Suprapubic skin (tissue), 4 donors: ENCODE results near the gene GNA12. TPM values are rescaled to one million over a fixed set of nuclear protein-coding genes. Genes with fewer than 3 reads are reported as not detected.

ENCODE experiments used
- DNase-seq, 2 donors: peaks; one replicate each; pipeline ENCODE4 v3.0.0-alpha.2; 2019; ENCODE audit warnings: low spot score in 2 of 2
- H3K27ac ChIP-seq: fragments of 200-600 bp; sonication (generic); one replicate; pipeline ENCODE4 v1.5.1; 2019
- H3K27me3 ChIP-seq: fragments of 200-600 bp; sonication (generic); one replicate; pipeline ENCODE4 v1.5.1; 2019
- H3K36me3 ChIP-seq: fragments of 200-600 bp; sonication (generic); one replicate; pipeline ENCODE4 v1.5.1; 2019
- H3K4me1 ChIP-seq: fragments of 200-600 bp; sonication (generic); one replicate; pipeline ENCODE4 v1.5.1; 2019
- H3K4me3 ChIP-seq: fragments of 200-600 bp; sonication (generic); one replicate; pipeline ENCODE4 v1.5.1; 2019; ENCODE audit warnings: mild to moderate bottlenecking
- H3K9me3 ChIP-seq: fragments of 200-600 bp; sonication (generic); one replicate; pipeline ENCODE4 v1.5.1; 2019
- EP300 ChIP-seq: sonication (generic); formaldehyde crosslinking; IDR thresholded peaks from one replicate; pipeline ENCODE4 v1.6.1; 2017; ENCODE audit warnings: antibody characterized with exemption
- POLR2A ChIP-seq, 2 donors: fragments of 450-650 bp; IDR thresholded peaks; one replicate each; pipeline ENCODE4 v1.6.1; 2017; ENCODE audit warnings: antibody characterized with exemption in 2 of 2, mild to moderate bottlenecking in 2 of 2, moderate library complexity in 2 of 2
- POLR2AphosphoS5 ChIP-seq, 3 donors: sonication (generic); formaldehyde crosslinking; IDR thresholded peaks; one replicate each; pipeline ENCODE4 v1.6.1; 2017; ENCODE audit warnings: antibody characterized with exemption in 3 of 3
- WGBS: methylation state at CpG from one replicate; pipeline ENCODE4 v1.1.5; 2018; 5-methylcytosine and 5-hydroxymethylcytosine counted together
- total RNA-seq, 4 donors: library from RNA; depleted of rRNA; stranded (reverse); fragments of >200 nt; gene quantifications; one replicate each; pipeline ENCODE4 v1.1.0, GENCODE V29; 2016
- TF ChIP-seq, protein P1 (sequence below), 2 donors: fragments of 200-600 bp in 1 of 2; fragments of 450-650 bp in 1 of 2; sonication (generic) in 1 of 2; IDR thresholded peaks; one replicate each; pipeline ENCODE4 v1.5.1; 2016 to 2019; ENCODE audit warnings: antibody characterized with exemption in 2 of 2, mild to moderate bottlenecking in 1 of 2, moderate library complexity in 1 of 2

The GNA12 gene
- total RNA-seq, 4 donors from 2014 or later, result 9.7 to 15.0 (median 13.3) TPM

- Histone ChIP-seq H3K4me3 (no peak overlapping the region), H3K27ac (no peak overlapping the region), H3K9me3 (no peaks in the 10 kb centered on the region), H3K36me3 (no peaks in the 10 kb centered on the region), H3K27me3 (peaks cover 11% of the 10 kb centered on the region), H3K4me1 (peaks cover 16% of the 10 kb centered on the region)
- DNase-seq, result no peak
- TF ChIP-seq EP300 (no peak), POLR2A (IDR thresholded peaks at IDR 0.05) (no peak), POLR2AphosphoS5 (IDR thresholded peaks at IDR 0.05) (no peak)
- TF ChIP-seq, protein P1, sequence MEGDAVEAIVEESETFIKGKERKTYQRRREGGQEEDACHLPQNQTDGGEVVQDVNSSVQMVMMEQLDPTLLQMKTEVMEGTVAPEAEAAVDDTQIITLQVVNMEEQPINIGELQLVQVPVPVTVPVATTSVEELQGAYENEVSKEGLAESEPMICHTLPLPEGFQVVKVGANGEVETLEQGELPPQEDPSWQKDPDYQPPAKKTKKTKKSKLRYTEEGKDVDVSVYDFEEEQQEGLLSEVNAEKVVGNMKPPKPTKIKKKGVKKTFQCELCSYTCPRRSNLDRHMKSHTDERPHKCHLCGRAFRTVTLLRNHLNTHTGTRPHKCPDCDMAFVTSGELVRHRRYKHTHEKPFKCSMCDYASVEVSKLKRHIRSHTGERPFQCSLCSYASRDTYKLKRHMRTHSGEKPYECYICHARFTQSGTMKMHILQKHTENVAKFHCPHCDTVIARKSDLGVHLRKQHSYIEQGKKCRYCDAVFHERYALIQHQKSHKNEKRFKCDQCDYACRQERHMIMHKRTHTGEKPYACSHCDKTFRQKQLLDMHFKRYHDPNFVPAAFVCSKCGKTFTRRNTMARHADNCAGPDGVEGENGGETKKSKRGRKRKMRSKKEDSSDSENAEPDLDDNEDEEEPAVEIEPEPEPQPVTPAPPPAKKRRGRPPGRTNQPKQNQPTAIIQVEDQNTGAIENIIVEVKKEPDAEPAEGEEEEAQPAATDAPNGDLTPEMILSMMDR (IDR thresholded peaks at IDR 0.05), result no peak
- WGBS, result 65% methylated on average over 10 of the region's 10 CpGs
Observed at GRCh38 chr7:2873146-2873545, 29.0 kb upstream of the GNA12 start.

- DNase-seq, result no peak
- Histone ChIP-seq H3K4me1 (peaks cover 16% of the 10 kb centered on the region), H3K4me3 (no peak overlapping the region), H3K36me3 (no peaks in the 10 kb centered on the region), H3K9me3 (no peaks in the 10 kb centered on the region), H3K27me3 (peaks cover 11% of the 10 kb centered on the region), H3K27ac (no peak overlapping the region)
- TF ChIP-seq, protein P1 (IDR thresholded peaks at IDR 0.05), result no peak
- TF ChIP-seq EP300, result no peak
- no peak for TF ChIP-seq POLR2AphosphoS5 (IDR thresholded peaks at IDR 0.05)
- no peak for TF ChIP-seq POLR2A (IDR thresholded peaks at IDR 0.05)
- WGBS, result 87% methylated on average over 10 of the region's 10 CpGs
Observed at GRCh38 chr7:2872296-2872874, 28.3 kb upstream of the GNA12 start.

- Histone ChIP-seq H3K4me3 (peak overlapping the region; percentile 2), H3K4me1 (peaks cover 16% of the 10 kb centered on the region), H3K27me3 (no peaks in the 10 kb centered on the region), H3K27ac (no peak overlapping the region), H3K9me3 (no peaks in the 10 kb centered on the region), H3K36me3 (no peaks in the 10 kb centered on the region)
- DNase-seq, result peak in 1 of 2 donors; percentile 84
- TF ChIP-seq EP300, result no peak
- TF ChIP-seq, protein P1 (IDR thresholded peaks at IDR 0.05), result no peak
- no peak for TF ChIP-seq POLR2AphosphoS5 (IDR thresholded peaks at IDR 0.05)
- TF ChIP-seq POLR2A (IDR thresholded peaks at IDR 0.05), result no peak
- 18% methylated on average over 10 of the region's 10 CpGs for WGBS
Observed at GRCh38 chr7:2870471-2870931, 26.4 kb upstream of the GNA12 start.

- TF ChIP-seq, protein P1 (IDR thresholded peaks at IDR 0.05), result no peak
- no peak for TF ChIP-seq EP300
- TF ChIP-seq POLR2A (IDR thresholded peaks at IDR 0.05), result no peak
- no peak for TF ChIP-seq POLR2AphosphoS5 (IDR thresholded peaks at IDR 0.05)
- 77% methylated on average over 3 of the region's 15 CpGs for WGBS
- H3K36me3 ChIP-seq, result no peaks in the 10 kb centered on the region
- DNase-seq, result no peak
- H3K4me3 ChIP-seq, result no peak overlapping the region
- no peaks in the 10 kb centered on the region for H3K27me3 ChIP-seq
- peaks cover 19% of the 10 kb centered on the region for H3K4me1 ChIP-seq
- H3K9me3 ChIP-seq, result no peaks in the 10 kb centered on the region
- no peak overlapping the region for H3K27ac ChIP-seq
Observed at GRCh38 chr7:2869981-2870380, 25.9 kb upstream of the GNA12 start.

GRCh38 chr7:2866601-2867000 lies 22.5 kb upstream of the GNA12 start:
- TF ChIP-seq, protein P1 (IDR thresholded peaks at IDR 0.05), result no peak
- TF ChIP-seq POLR2AphosphoS5 (IDR thresholded peaks at IDR 0.05), result no peak
- TF ChIP-seq POLR2A (IDR thresholded peaks at IDR 0.05), result no peak
- no peak for TF ChIP-seq EP300
- no peak overlapping the region for H3K4me3 ChIP-seq
- no peak for DNase-seq
- H3K9me3 ChIP-seq, result no peaks in the 10 kb centered on the region
- H3K4me1 ChIP-seq, result peaks cover 37% of the 10 kb centered on the region
- no peak overlapping the region for H3K27ac ChIP-seq
- no peaks in the 10 kb centered on the region for H3K36me3 ChIP-seq
- no peaks in the 10 kb centered on the region for H3K27me3 ChIP-seq
- 36% methylated on average over 3 of the region's 3 CpGs for WGBS
